Gastroesophageal sphincter (tissue), 4 donors: Measurements from ENCODE around the gene KYAT1. TPM values are rescaled to one million over a fixed set of nuclear protein-coding genes. Genes with fewer than 3 reads are reported as not detected.
A peak's percentile ranks its signal among the peaks of the same experiment; 100 is the strongest.

Experiments
- ATAC-seq: fragments of 150-250 bp; one replicate; pipeline ENCODE4 v1.9.1; 2016; ENCODE audit warnings: mild to moderate bottlenecking, moderate library complexity
- H3K27ac ChIP-seq, 4 donors: fragments of 200-600 bp; sonication (generic) in 3 of 4; 1 replicate in 3 of 4; 2 replicates in 1 of 4; pipeline ENCODE4 v1.5.1; 2016 to 2019
- H3K27me3 ChIP-seq: fragments of 200-600 bp; sonication (generic); one replicate; pipeline ENCODE4 v1.5.1; 2019
- H3K36me3 ChIP-seq, 2 donors: fragments of 200-600 bp; sonication (generic); one replicate each; pipeline ENCODE4 v1.5.1; 2019; ENCODE audit warnings: control low read depth in 1 of 2
- H3K4me1 ChIP-seq, 3 donors: fragments of 200-600 bp; sonication (generic); 1 replicate in 2 of 3; 2 replicates in 1 of 3; pipeline ENCODE4 v1.5.1; 2016 to 2019; ENCODE audit warnings: control low read depth in 2 of 3
- H3K4me3 ChIP-seq, 2 donors: fragments of 200-600 bp; sonication (generic); one replicate each; pipeline ENCODE4 v1.5.1; 2019; ENCODE audit warnings: mild to moderate bottlenecking in 1 of 2, moderate library complexity in 1 of 2
- H3K9me3 ChIP-seq, 3 donors: fragments of 200-600 bp; sonication (generic); one replicate each; pipeline ENCODE4 v1.5.1; 2017 to 2019; ENCODE audit warnings: control low read depth in 2 of 3
- CTCF ChIP-seq, 4 experiments: fragments of 200-600 bp in 2 of 4; fragments of 450-650 bp in 2 of 4; sonication (generic) in 1 of 4; IDR thresholded peaks; one replicate each; pipeline ENCODE4 v1.5.1; 2017 to 2019; ENCODE audit warnings: antibody characterized with exemption in 4 of 4, mild to moderate bottlenecking in 2 of 4, moderate library complexity in 2 of 4
- EP300 ChIP-seq: sonication (generic); formaldehyde crosslinking; IDR thresholded peaks from one replicate; pipeline ENCODE4 v1.6.1; 2017; ENCODE audit warnings: antibody characterized with exemption, mild to moderate bottlenecking
- POLR2A ChIP-seq, 2 donors: fragments of 450-650 bp; IDR thresholded peaks; one replicate each; pipeline ENCODE4 v1.6.1; 2017; ENCODE audit warnings: antibody characterized with exemption in 2 of 2, mild to moderate bottlenecking in 2 of 2, moderate library complexity in 1 of 2
- POLR2AphosphoS5 ChIP-seq: sonication (generic); formaldehyde crosslinking; IDR thresholded peaks from one replicate; pipeline ENCODE4 v1.6.1; 2017; ENCODE audit warnings: antibody characterized with exemption
- WGBS, 2 donors: methylation state at CpG; one replicate each; pipeline ENCODE4 v1.1.5; 2018; ENCODE audit warnings: low coverage in 1 of 2; 5-methylcytosine and 5-hydroxymethylcytosine counted together
- total RNA-seq, 4 donors: library from RNA; depleted of rRNA; stranded (reverse); fragments of >200 nt; gene quantifications; one replicate each; pipeline ENCODE4 v1.1.0, GENCODE V29; 2016

KYAT1 gene
- total RNA-seq, 4 donors from 2014 or later: 3.4 to 7.9 (median 4.8) TPM

DNA sequence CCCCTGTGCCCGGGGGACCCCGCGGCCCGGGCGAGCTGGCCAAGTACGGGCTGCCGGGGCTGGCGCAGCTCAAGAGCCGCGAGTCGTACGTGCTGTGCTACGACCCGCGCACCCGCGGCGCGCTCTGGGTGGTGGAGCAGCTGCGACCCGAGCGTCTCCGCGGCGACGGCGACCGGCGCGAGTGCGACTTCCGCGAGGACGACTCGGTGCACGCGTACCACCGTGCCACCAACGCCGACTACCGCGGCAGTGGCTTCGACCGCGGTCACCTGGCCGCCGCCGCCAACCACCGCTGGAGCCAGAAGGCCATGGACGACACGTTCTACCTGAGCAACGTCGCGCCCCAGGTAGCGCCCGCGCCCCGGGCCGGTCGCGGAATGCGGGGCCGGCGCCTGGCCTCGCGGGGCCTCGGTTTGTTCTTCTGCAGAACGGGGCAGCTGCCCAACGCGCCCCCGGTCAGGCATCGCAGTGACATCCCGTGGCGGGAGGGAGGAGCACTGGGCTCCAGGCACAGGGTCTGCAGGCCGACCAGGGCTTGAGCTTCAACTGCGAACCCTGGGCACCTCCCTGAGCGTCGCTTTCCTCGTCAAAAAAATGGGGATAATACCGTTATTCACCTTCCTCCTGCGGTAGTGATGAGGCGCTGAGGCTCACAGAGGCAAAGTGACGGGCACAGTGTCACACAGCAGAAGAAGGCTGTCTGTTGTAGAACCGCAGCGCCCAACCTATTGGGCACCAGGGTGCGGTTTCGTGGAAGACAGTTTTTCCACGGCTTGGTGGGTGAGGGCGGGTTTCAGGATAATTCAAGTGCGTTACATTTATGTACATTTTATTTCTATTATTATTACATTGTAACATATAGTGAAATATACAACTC lies 62.7 kb downstream of the KYAT1 start:
- 17 to 87% methylated on average over 3 to 6 of the region's 90 CpGs for WGBS, 2 donors
- Histone ChIP-seq H3K27ac (peak overlapping the region; percentile 43 to 95 (median 89)), H3K27me3 (no peaks in the 10 kb centered on the region), H3K36me3 (peaks cover 0 to 37% of the 10 kb centered on the region in 2 donors), H3K4me1 (peaks cover 0 to 21% (median 11%) of the 10 kb centered on the region in 3 donors), H3K9me3 (no peaks in the 10 kb centered on the region), H3K4me3 (peak overlapping the region; percentile 48 to 83)
- TF ChIP-seq POLR2AphosphoS5: no peak
- no peak for TF ChIP-seq CTCF (IDR thresholded peaks at IDR 0.05)
- peak; percentile 41 for ATAC-seq

- 0% methylated on average over 8 of the region's 70 CpGs; no CpG with 5 or more reads in 1 of the 2 donors for WGBS, 2 donors
Observed at GRCh38 chr9:128818099-128818838, 63.5 kb downstream of the KYAT1 start, which contains the start of gene ENDOG. Gene ENDOG, plus strand, starts transcription at chr9:128818500. Its CDS starts 185 bp downstream, at chr9:128818685.

DNA sequence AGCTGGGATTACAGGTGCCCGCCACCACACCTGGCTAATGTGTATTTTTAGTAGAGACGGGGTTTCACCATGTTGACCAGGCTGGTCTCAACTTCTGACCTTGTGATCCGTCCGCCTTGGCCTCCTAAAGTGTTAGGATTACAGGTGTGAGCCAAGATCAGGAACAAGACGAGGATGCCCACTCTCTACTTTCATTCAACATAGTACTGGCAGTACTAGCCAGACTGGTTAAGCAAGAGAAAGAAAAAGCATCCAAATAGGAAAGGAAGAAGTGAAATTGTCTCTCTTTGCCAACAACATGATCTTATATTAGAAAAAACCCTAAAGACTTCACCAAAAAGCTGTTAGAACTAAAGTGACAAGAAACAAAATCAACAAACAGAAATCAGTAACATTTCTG lies 70.9 kb downstream of the KYAT1 start:
- TF ChIP-seq CTCF (IDR thresholded peaks at IDR 0.05) (no peak), POLR2A (IDR thresholded peaks at IDR 0.05) (no peak), POLR2AphosphoS5 (no peak)
- no peaks in the 10 kb centered on the region for H3K4me1 ChIP-seq
- H3K4me3 ChIP-seq: no peak overlapping the region
- 50% methylated on average over 2 of the region's 5 CpGs; no CpG with 5 or more reads in 1 of the 2 donors for WGBS, 2 donors
- H3K27me3 ChIP-seq: no peaks in the 10 kb centered on the region
- no peaks in the 10 kb centered on the region for H3K9me3 ChIP-seq
- peaks cover 0 to 40% of the 10 kb centered on the region in 2 donors for H3K36me3 ChIP-seq
- no peak for ATAC-seq
- no peak overlapping the region for H3K27ac ChIP-seq

More at GRCh38 chr9:128818099-128818838, 63.5 kb downstream of the KYAT1 start, which contains the start of gene ENDOG:
- Histone ChIP-seq H3K27ac (peak within 1 kb of the TSS; percentile 67 to 95 (median 89)), H3K4me3 (peak within 1 kb of the TSS; percentile 48 to 83), H3K4me1 (peaks cover 0 to 21% (median 11%) of the 10 kb centered on the region in 3 donors), H3K27me3 (no peaks in the 10 kb centered on the region), H3K36me3 (peaks cover 0 to 28% of the 10 kb centered on the region in 2 donors), H3K9me3 (no peaks in the 10 kb centered on the region)
- ATAC-seq: peak; percentile 97
- peak; percentile 61 to 66 for TF ChIP-seq POLR2A (IDR thresholded peaks at IDR 0.05)
- peak; percentile 74 for TF ChIP-seq POLR2AphosphoS5
- TF ChIP-seq CTCF (IDR thresholded peaks at IDR 0.05): peak in 3 of 4 experiments; percentile 89 to 99 (median 98)
- TF ChIP-seq EP300: no peak

DNA sequence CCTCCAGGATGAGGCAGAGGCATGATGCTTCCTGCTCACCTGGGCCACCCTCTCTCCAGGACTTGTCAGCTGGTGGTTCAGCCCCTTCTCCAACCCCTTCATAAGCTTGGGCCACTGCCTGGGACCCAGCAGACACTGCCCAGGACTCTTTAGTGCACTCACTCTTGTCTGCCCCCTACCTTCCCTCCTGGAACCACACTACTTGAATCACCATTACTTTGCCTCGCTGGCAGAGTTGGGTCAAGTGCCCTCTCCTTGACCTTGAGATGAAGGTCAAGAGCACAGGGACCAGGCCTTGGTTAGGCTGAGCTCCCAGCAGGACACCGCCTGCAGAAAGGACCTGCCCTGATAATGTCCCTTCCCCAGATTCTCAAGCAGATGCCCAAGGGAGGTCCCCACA lies 71.9 kb downstream of the KYAT1 start:
- WGBS, 2 donors: 80% methylated on average over 2 of the region's 2 CpGs; no CpG with 5 or more reads in 1 of the 2 donors
- TF ChIP-seq POLR2A (IDR thresholded peaks at IDR 0.05) (no peak), CTCF (IDR thresholded peaks at IDR 0.05) (no peak), EP300 (no peak), POLR2AphosphoS5 (no peak)
- ATAC-seq: no peak
- H3K36me3 ChIP-seq: peaks cover 0 to 51% of the 10 kb centered on the region in 2 donors
- no peaks in the 10 kb centered on the region for H3K4me1 ChIP-seq
- H3K27ac ChIP-seq: no peak overlapping the region
- no peaks in the 10 kb centered on the region for H3K27me3 ChIP-seq
- H3K9me3 ChIP-seq: no peaks in the 10 kb centered on the region
- H3K4me3 ChIP-seq: no peak overlapping the region
